G401 (cell line): ENCODE results near the gene DGKB. TPM values are rescaled to one million over a fixed set of nuclear protein-coding genes. Genes with fewer than 3 reads are reported as not detected.

Source experiments
- DNase-seq: peaks from one replicate; pipeline ENCODE4 v3.0.0-alpha.2; 2015; ENCODE audit warnings: low spot score
- in situ Hi-C: cut with HindIII; loops from 2 replicates; pipeline ENCODE4 v1.10.0; 2016; ENCODE audit warnings: low sequenced_read_pairs, mixed read lengths
- total RNA-seq: library from RNA; depleted of rRNA; stranded (reverse); fragments of >200 nt; shearing (Covaris generic); gene quantifications from 2 replicates; pipeline ENCODE4 v1.2.3, GENCODE V29; 2014

The DGKB gene
- total RNA-seq, 1 experiment from 2014 or later: not detected

DNA sequence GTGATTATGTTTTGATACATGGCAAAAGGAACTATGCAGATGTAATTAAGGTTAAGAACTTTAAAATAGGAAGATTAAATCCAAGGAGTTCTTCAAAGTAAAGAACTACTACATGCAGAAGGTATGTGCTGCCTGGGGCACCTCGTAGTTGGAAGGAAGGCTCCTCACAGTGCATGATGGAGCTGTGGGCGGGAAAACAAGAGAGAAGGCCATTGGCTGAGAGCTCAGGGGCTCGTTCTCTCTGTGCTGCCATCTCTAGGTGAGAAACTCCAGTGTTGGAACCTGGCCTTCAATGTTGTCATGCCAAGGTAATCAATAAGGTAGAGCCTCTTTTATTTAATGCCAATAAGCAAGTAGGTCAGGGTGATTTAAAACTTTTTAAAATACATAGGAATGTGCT, 521.7 kb downstream of the DGKB start:
- in situ Hi-C loops: no loop called here
- no peak for DNase-seq

DNA sequence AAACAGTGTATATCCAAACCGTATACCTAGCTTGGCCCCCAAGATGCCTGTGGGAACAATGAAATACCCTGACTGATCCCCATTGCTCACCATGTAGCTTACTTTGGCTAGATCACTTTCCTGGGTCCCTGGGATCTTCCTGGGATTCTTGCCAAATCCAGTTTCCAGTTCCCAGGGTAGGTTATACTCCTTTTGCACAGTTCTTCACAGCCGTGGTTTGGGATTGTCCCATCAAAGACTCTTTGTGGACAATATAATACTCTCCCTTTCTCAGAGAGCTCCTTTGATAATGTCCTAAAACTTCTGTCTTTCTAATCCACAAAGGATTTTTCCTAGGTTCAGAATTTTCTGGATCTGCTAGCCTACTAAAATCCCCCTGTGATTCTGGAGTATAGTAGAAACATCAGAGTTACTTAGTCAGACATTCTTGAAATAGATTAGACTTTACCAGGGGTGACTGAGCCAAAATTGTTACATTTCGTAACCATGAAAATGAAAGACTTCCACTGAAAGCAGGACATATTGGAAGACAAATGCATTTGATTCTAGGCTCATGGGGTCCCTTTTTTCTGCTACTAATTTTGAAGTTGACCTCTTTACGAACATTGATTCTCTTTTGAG, 524.8 kb downstream of the DGKB start:
- peak; percentile 18 for DNase-seq
- in situ Hi-C loops: no loop called here

DNA sequence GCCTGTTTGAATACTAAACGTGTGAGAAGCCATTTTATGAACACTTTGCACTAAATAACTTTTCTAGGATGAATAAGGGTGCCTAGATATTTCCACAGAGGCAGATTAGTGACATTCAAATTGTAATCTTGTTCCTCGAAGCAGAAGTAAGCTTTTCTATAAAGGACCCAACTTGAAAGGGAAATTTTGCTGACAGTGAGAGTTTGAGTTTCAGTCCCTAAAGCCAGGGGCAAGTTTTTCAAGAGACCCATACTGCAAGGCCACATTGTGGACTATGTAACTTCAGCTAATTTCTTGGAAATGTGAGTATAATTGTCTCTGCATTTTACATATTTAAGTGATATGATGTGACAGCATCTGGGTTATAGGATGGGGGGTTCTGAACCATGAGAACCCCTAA, 525.8 kb downstream of the DGKB start:
- DNase-seq: no peak
- in situ Hi-C loops: no loop called here

DNA sequence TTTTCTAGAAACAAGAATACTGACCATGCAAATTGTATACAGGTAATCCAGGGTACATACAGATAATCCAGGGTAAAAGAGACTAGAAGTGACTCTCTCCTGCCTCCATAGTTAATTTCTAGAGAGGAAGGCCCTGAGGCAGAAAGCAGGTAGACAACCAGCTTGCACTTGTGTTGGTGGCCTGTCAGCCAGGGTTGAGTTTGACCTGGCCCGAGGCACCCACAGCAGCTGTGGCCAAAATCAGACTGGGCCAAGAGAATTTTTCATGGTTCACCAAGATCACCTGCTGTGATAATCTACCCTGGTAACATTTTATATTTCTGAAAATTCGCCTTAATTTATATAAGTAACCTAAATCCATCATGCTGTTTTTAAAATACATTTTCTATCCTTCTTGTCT, 526.6 kb downstream of the DGKB start:
- DNase-seq: peak; percentile 51
- in situ Hi-C loops: no loop called here

DNA sequence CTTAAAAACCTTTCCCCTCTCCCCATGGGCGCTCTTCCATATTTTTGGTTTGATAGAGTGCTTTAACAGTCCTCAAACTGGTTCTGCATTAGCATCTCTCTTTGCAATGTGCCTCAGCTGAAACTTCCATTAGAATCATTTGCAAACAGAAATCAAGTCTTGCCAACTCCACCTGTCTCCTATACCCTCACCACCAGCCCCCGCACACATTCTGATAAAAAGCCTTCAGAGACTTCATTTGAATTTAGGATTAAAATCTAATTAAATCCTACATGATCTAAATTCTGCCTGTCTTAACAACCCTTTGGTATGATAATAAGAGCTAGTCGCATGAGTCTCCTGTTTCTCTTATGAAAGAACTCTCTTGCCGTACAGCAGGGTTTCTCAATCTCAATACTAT, 528.2 kb downstream of the DGKB start:
- DNase-seq: no peak
- in situ Hi-C loops: no loop called here

DNA sequence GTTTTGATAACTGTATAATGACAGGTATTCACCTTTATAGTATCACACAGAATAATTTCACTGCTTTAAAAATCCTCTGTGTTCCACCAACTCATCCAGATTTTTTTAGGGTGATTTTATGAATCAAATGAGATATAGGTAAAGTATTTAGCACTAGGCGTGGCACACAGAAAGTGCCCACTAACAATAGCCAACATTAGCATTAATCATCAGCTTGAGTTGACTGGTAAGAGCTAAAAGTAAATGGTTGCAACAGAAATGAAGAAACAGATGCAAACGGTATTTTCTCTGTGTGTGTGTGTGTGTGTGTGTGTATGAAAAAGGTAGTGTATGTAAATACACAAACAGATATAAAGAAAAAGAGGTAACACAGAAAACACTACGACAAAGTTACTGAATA, 534.3 kb downstream of the DGKB start:
- in situ Hi-C loops: no loop called here

DNA sequence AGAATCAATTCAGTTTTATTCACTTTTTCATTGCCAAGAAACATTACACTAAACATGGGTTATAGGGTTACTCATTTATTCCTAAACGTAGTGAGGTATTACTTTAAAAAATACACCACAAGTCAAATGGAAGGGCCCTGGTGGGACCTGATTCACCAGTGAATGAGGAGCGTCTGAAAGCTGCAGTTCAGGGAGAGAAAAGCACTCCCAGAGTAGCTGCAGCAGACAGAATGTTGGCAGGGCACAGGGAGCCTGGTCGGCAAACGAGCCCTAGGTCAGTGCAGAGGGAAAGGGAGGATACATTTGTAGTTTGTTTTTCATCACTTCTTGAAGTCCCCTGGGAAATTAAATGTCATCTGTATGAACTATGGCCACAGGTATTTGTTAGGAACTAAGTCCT, 551.4 kb downstream of the DGKB start:
- in situ Hi-C loops: no loop called here
- peak; percentile 32 for DNase-seq

More for the DNA sequence above, 534.3 kb downstream of the DGKB start:
- no peak for DNase-seq

GRCh38 chr7:14341200-14341775, 561.3 kb downstream of the DGKB start:
- DNase-seq: no peak
- in situ Hi-C loops: no loop called here

- peak; percentile 20 for DNase-seq
- in situ Hi-C loops: no loop called here
Observed at GRCh38 chr7:14340393-14341074, 562.0 kb downstream of the DGKB start.

DNA sequence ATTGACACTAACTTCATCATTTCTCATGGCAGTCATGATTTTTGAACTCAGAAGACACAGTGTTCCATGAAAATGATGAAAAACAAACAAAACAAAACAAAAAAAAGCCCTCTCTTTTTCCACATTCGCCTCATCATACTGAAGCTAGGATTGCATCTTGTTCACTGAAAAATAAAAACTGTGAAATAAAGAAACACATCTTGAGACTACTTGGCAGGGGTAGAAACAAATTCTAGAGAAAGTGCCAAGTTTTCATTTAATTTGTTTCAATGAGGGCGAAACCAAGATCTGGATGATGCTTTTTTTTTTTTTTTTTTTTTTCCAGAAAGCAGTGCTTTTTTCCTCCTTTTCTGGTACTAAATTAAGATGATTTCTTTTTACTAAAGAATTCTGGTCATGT, 562.7 kb downstream of the DGKB start:
- in situ Hi-C loops: no loop called here
- peak; percentile 24 for DNase-seq

- no peak for DNase-seq
- in situ Hi-C loops: no loop called here
Observed at GRCh38 chr7:14336256-14336655, 566.3 kb downstream of the DGKB start.

GRCh38 chr7:14332155-14332554, 570.4 kb downstream of the DGKB start:
- in situ Hi-C loops: no loop called here

DNA sequence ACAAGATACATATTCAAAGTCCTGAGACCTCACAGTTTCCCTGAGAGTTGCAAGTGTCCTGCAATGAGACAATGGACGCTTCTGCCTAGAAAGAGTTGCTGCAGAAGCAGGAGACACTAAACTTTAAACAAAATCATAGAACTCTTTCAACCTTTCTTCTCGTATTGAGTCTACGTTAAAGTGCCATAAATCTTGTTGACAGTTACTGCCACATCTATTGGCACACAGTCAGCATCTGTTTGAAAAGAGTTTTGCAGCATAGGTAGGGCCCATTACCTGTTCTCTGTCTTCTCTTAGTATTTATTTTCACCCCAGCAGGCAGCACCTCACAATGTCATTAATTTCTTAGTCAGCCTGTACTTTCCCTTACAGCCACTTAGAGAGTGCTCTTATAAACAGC, 577.8 kb downstream of the DGKB start:
- DNase-seq: no peak
- in situ Hi-C loops: no loop called here

More at GRCh38 chr7:14332155-14332554, 570.4 kb downstream of the DGKB start:
- no peak for DNase-seq

DNA sequence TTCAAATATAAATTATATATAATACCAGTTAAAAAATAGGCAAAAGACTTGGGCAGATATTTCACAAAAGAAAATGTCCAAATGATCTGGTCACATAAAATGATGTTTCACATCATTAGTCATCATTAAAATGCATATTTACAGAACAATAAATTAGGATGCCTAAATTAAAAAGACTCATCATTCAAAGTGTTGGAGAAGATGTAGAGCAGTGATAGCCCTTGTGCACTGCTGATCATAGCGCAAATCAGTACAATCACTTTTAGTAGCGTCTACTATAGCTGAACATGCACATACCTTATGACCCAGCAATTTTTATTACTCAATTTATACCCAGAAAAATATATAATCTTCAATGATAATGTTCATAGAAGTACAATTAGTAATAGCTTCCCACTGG, 579.8 kb downstream of the DGKB start:
- in situ Hi-C loops: no loop called here
- no peak for DNase-seq

- peak; percentile 82 for DNase-seq
- in situ Hi-C loops: no loop called here
Observed at GRCh38 chr7:14321947-14322346, 580.6 kb downstream of the DGKB start.

- no peak for DNase-seq
- in situ Hi-C loops: no loop called here
Observed at GRCh38 chr7:14309432-14309831, 593.1 kb downstream of the DGKB start.

GRCh38 chr7:14305233-14305866, 597.2 kb downstream of the DGKB start:
- in situ Hi-C loops: no loop called here
- DNase-seq: no peak

GRCh38 chr7:14303536-14303935, 599.0 kb downstream of the DGKB start:
- in situ Hi-C loops: no loop called here
- no peak for DNase-seq

- in situ Hi-C loops: no loop called here
- no peak for DNase-seq
Observed at GRCh38 chr7:14294637-14295036, 607.9 kb downstream of the DGKB start.

GRCh38 chr7:14293434-14293833, 609.1 kb downstream of the DGKB start:
- in situ Hi-C loops: no loop called here
- DNase-seq: peak; percentile 77
